Limb (tissue), 2 donors: ENCODE measurements around the gene MAGIX.
"Not testable (repeated sequence)": the region's sequence is repeated elsewhere in the genome, so short reads cannot be mapped to it uniquely, and the experiment has no call there.

Experiments
- DNase-seq, 2 donors: peaks; one replicate each; pipeline ENCODE4 v3.0.0-alpha.2; 2016; ENCODE audit errors: extremely low spot score in 2 of 2

MAGIX gene

DNA sequence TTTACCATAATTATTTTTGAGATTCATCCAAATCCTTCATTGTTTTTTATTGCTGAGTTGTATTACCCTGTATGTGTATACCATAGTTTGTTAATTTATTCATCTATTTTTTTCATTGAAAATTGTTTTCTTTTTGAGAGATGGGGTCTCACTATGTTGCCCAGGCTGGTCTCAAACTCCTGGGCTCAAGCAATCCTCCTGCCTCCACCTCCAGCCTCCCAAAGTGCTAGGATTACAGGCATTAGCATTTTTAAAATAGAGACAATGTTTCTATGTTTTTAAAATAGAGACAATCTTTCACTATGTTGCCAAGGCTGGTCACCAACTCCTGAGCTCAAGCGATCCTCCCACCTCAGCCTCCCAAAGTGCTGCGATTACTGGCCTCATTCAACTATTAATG is 1.6 kb upstream of the MAGIX start:
- no peak for DNase-seq

DNA sequence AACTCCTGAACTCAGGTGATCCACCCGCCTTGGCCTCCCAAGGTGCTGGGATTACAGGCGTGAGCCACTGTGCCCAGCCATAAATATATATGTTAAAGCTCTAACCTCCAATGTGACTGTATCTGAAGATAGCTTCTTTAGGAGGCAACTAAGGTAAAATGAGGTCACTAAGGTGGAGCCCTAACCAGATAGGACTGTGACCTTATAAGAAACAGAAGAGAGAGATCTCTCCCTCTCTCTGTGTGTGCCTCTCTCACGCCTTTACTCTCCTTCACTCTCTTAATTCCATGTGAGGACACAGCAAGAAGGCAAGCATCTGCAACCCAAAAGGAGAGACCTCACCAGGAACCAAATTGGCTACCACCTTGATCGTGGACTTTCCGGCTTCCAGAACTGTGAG is 926 bp upstream of the MAGIX start:
- DNase-seq, result no peak

DNA sequence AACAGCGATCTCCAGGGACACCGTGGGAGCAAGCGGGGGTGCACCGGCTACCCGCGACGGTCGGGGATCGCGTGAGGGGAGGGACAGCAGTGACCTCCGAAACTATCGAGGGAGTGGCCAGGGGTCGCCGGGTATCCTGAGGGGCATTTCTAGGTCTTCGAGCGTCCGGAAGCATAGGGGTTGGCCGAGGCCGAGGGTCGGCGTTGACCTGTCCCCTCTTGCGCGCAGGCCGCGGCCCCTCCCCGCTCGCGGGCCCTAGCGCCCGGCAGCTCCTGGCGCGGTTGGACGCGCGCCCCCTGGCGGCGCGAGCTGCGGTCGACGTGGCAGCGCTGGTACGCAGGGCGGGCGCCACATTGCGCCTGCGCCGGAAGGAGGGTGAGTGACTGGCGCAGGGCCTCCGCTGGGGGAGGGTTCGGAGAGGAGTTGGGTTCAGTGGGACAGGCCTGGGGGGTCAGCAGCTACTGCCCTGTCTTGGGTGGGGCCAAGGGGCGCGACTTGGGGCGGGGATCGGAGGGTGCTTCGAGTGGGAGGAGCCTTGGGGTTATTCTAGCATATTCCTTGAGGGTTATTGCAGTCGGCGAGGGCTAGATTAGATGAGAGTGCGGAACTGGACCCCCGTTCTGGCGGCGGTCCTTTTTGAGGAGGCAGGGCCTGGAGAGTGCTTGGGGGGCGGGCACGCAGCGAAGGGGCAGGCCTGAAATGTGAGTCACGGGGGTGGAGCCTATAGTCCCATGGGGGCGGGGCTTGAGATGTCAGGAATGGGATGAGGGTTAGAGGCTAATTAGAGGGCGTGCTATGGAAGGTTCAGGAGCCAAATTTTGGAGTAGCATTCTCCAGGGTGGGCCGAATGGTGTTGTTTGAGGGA is 1.2 kb downstream of the MAGIX start:
- peak; percentile 72 to 89 for DNase-seq

DNA sequence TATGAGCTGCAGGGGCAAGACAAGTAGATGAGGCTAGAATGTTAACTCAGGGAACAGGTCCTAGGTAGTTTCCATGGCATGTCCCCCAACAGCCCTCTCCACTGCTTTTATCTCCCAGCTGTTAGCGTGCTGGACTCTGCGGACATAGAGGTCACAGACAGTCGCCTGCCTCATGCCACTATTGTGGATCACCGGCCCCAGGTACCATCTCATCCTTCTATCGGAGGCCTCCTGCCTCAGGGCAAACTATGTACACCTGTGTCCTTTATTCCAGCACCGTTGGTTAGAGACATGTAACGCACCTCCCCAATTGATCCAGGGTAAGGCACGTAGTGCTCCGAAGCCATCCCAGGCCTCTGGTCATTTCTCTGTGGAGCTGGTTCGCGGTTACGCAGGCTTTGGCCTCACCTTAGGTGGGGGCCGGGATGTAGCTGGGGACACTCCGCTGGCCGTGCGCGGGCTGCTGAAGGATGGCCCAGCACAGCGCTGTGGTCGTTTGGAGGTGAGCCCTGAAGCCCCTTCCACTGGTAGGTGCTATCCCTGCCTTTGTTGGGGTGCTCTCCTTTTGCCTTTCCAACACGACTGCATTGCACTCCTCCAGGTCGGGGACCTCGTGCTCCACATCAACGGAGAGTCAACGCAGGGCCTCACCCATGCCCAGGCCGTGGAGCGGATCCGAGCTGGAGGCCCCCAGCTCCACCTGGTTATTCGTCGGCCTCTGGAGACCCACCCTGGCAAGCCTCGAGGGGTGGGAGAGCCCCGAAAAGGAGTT is 2.2 kb downstream of the MAGIX start:
- no peak for DNase-seq

DNA sequence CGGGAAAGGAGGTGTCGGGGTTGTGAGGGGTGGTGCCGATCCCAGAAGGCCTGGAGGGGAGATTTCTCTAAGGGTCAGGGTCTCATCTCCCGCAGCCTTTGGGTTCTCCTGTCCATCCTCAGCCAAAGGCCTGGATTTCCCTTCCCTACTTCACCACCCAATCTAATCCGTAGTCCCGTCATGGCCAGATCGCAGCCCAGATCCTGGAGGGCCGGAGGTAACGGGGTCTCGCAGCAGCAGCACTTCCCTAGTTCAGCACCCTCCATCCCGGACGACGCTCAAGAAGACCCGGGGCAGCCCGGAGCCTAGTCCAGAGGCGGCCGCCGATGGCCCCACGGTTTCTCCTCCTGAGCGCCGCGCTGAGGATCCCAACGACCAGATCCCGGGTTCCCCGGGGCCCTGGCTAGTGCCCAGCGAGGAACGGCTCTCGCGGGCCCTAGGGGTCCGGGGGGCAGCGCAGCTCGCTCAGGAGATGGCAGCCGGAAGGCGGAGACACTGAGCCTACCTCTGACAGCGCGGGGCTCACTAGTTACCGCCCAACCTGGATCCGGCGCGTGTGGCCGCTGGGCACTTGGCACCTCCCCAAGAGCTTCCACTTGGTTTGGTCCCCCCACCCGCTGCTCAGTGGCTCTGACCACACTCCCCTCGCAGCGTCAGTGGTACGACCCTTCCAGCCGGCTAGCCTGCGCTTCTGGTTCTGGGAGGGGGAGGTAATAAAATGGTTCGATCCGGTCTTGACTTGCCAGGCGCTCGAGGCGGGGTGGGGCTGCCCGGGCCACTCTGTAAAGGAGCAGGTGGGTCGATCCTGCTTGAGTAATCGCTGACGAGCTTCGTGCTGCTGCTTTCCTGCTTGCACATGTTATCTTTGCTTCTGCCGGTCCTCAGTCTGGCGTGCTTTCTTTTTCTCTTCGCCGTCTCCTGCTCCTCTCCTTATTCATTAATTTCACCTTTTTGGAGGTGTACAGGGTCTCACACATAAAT is 3.6 kb downstream of the MAGIX start:
- DNase-seq, result peak; percentile 58 to 82

DNA sequence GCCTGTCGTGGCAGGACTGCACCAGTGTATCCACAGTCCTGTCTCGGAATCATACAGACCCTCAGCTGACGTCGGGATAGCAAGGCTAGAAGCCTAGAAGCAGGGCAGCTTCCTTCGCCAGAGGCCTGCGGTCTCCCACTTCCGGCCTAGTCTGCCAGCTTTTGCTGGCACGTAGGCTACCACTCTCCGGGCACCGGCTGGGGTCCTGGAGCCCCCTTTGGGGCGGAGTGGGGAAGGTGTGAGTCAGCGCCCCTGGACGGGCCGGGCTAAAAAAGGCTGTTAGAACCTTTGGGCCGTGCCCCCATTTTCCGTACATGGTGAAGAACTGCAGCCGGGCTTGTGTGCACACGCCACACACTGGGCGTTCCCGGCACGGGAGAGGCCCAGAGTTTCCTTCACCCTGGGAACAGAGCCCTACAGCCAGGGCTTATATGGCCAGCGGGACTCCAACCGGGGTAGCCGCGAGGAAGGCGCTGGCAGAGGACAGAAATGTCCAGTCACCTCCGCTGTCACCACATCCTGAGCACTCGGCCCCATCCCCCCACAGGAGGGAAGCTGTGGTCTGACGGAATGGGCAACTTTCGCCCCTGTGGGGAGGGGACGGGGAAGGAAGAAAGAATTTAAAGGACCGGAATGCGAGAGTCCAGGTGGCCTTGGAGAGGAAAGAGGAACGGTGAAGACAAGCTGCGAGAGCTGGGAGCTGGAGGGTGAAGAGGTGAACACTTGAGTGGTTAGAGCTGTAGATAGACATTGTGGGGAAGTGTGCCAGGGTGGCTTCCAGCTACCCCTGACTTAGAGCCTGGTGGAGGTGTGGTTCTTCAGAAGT is 4.6 kb downstream of the MAGIX start:
- DNase-seq, result peak; percentile 40 to 58

DNA sequence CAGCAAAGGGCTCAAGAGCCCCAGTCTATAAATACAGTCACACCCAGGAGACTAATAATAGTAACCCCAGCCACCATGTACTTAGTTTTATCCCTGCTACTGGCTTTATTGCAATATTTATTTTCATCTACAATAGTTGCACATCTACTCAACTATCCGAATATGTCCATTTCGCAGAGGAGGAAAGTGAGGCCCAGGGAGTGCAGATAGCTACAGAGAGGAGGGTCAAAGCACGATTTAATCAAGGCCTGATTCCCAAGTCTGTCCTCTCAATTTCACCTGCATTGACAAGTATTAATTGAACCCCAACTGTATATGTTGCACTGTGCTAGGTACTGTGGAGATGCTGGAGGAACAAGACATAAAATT is 5.2 kb downstream of the MAGIX start:
- no peak for DNase-seq

DNA sequence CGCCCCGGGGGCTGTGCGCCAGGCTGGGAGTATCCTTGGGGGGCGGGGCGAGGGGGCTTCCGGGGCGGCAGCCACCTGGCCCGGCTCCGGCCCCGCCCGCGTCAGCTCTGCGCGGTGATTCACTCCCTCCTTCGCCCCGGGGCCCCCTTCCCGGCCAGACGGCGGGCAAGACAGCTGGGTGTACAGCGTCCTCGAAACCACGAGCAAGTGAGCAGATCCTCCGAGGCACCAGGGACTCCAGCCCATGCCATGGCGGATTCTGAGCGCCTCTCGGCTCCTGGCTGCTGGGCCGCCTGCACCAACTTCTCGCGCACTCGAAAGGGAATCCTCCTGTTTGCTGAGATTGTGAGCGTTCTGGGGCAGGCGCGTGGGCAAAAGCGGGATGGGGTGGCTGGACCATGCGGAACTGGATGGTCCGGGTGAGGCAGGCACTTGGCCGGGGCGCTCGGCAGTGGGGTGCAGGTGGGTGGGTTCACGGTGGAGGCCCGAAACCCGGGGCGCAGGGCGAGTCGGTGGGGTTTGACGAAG is 9.3 kb downstream of the MAGIX start, which contains the start of gene PLP2:
Gene PLP2 (plus strand): TSS at position 147 of the 528 bp plus-strand sequence. CDS start 103 bp downstream, at position 250.
- peak in 1 of 2 donors; percentile 49 for DNase-seq

DNA sequence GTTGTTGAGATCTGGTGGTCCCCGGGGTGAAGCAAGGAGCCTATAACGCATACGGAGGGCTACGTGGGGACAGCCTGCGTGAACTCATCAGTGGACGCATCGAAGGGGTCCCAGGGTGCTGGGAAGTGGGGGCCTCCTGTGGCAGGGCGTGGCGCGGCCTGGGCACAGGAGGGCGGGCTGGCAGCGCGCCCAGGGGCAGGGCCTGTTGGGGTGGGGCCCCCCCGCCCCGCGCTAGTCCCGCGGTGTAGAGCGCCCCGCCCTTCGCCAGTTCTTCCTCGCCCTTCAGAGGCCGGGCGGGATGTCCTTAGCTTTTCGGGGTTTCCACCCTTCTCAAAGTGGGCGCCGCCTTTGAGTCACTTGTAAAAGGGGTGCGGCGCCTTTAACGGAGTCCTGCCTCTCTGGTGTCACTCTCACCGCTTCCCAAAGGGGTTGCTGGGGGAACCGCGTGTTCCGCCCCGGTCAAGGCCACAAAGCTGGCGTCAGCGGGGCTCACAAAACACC is 9.8 kb downstream of the MAGIX start:
- DNase-seq, result peak in 1 of 2 donors; percentile 46

DNA sequence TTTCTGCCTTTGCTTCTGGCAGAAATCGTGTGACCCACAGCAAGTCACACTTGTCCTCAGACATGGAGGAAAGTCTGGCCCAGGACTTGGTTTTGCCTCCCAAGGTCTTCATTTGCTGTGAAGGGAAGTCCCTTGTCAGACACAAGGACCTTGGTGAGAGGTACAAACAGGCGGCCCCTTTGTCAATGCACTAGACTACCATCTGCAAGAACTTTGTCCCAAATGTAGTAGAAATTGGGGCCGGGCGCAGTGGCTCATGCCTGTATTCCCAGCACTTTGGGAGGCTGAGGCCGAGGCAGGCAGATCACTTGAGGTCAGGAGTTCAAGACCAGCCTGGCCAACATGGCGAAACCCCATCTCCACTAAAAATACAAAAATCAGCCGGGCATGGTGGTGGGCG is 11.0 kb downstream of the MAGIX start:
- not testable (repeated sequence) for DNase-seq

DNA sequence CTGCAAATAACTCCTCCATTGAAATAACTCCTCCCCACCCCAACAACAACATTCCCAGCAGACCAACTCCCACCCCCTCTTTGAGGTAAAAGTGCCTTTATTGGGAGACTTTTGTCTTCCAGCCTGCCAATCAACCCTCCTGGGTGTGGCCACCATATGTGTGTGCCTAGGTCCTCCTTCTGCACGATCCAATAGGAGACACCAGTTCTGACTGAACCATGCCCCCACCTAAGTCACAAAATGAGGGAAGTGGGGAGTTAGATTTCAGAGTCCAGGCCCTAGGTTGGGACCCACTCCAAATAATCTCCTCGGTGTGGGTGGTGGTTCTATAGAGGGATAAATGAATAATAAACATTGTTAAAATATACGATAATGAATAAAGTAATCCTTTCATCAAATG is 12.2 kb downstream of the MAGIX start:
- no peak for DNase-seq

DNA sequence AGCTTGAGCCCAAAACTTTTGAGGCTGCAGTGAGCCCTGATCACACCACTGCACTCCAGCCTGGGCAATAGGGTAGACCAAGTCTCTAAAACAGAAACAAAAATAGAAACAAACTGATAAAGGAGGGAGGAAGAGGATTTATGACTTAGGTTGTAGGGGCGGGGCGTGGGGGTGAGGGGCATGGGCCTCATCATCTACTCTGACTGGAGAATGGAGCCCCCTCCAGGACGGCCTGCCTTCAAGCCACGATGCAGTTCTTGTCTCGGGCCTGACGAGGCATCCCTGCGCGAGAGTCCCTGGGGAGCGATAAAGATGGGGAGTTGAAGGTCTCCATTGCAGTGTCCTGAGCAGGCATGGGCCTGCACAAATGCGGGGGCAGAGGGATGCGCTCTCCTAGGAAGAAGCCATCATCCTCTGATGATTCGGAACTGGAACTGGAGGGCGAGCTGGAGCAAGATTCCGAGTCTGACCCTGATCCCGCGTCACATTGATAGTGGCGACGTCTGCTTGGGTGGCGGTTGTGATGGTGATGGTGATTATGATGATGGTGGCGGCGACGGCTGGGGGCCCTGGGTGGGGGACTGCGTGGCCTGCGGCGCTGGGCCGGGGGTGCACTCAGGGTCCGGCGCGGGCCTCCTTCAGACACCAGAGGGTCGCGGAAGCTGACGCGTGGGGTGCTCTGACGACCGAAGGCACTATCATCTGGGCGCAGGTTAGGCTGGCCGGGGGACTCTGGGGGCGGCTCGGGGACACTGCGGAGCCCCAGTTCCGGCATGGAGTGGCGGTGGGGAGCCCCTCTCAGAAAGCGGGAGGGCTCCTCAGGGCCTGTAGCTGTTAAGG is 13.1 kb downstream of the MAGIX start:
- DNase-seq, result no peak

DNA sequence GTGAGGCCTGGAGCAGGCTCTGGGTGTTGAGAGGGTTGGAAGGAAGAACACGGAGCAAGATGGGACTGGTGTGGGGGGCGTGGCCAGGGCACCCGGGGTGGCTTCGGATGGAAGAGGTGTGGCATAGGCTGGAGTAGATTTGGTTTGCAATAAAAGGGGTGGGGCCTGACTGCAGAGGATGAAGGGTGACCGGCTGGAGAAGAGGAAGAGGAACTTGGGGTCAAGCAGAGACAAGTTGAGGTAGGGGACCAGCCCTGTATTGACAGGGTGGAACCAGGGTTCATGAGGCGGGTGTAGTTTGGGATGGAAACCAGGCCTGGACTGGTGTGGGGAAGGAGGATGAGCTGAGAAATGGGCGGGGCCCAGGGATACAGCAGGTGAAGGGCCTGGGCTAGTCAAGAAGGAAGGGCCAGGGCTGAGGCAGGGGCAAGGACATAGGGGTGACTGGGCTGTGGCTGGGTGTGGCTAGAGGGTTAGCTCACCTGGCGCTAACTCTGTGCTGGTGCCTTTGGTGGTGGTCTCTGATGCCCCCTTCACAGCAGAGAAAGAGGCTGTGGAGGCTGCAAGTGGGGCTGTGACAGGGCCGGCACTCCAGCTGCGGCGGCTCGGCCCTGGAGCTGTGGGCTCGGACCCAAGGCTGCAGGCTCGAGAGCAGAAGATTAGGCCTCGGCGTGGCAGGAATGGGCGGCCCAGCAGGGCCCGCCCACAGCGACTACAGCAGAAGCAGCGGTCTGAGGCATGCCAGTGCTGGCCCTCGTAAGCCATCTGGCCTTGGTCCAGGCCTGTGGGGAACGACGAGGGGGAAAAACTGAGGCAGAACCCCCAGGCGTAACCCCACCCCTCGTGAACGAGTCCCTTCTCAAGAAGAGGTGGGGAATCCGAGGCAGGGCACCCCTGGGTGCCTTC is 14.1 kb downstream of the MAGIX start:
- DNase-seq, result no peak

DNA sequence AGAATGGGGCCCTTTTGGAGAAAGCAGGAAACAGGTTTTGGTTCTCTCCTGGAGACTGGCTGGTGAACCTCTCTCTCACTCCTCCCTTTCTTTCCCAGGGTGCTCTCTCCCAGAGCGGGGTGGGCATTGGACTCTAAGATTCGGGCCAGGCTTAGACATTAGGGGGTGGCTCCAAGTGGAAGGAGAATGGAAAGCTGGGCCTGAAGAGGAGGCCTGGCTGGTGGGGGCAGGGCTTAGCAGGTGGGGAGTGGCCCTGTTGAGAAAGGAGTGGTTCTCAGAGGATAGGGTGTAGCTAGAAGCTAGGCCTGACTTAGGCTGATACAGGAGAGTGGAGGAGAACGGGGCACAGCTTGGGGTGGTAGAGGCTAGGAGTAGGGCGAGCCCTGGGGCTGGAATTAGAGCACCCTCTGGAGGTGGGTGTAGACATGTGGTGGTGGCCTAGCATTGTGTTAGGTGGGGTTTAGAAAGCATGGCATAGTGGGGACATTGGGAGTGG is 14.8 kb downstream of the MAGIX start:
- no peak for DNase-seq

DNA sequence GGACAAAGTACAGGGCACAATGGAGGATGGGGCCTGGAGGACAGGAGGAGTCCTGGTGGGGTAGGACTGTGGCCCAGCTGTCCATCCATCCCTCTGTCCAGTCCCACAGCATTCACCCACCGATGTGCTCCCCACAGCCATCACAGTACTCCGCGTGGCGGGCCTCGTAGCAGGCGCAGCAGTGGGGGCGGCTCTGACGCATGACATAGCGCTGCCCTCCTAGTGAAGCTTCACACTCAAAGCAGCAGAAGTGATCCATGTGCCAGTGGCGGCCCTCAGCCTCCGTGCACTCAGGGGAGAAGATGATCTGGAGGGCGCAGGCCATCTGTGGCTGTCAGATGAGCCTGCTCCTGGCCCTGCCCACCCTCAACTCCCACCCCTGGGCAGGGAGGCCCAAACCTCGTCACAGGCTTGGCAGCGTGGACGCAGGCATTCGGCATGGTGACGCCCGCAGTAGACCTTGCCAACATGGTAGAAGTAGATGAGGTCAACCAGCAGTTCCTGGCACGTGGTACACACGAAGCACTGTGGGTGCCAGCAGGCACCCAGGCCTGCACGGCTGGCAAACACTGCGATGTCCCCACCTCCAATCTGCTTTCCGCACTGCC is 15.4 kb downstream of the MAGIX start:
- DNase-seq, result no peak

DNA sequence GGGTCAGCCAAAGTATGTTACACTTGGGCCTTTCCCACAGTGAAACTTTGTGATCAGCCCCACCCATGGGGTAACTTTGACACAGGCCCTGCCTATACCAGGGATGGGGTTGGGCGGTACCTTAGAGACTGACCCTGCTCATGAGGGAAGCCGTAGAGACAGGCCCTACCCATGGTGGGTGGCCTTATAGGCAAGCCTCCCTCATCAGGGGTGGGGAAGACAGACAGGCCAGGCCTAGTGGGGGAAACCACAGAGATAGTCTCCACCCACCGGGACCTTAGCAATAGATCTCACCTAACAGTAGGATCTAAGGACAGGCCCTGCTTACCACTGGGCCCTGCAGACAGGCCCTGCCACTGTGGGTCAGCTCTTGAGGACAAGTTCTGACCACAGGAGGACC is 16.0 kb downstream of the MAGIX start:
- no peak for DNase-seq

DNA sequence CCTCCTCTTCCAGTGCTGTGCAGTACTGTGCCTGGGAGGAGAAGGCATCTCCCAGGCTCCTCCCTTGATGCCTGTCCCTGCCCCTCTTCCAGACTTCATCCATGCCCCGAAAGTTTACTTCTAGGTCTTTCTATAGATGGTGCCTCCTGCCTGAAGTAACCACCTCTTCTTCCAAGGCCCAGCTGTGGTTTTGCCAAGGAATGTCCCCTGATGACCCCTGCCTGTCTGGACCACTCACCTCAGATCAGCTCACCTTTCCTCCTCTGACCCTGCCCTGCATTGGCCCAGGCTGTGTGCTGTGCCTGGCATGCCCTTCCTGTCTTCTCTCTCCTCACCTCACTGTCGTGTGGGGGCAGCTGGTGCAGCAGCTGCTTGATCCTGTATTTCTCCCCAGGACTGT is 16.8 kb downstream of the MAGIX start:
- DNase-seq, result no peak
